A549 (cell line): ENCODE measurements around the gene GALNT18.

Experiments used
- CTCF ChIP-seq: fragments of >200 bp; sonication (Bioruptor Twin); formaldehyde crosslinking; IDR thresholded peaks from 3 replicates; pipeline ENCODE4 v1.5.1; 2016
- ZC3H11A ChIP-seq: fragments of 450-650 bp; IDR thresholded peaks from 2 replicates; pipeline ENCODE4 v1.6.1; 2014; ENCODE audit warnings: antibody characterized with exemption, mild to moderate bottlenecking
- TF ChIP-seq, protein P1 (sequence below): fragments of 200-600 bp; sonication (generic); IDR thresholded peaks from 2 replicates; pipeline ENCODE4 v1.6.1; 2016; ENCODE audit warnings: antibody characterized with exemption, mild to moderate bottlenecking, moderate library complexity

GRCh38 chr11:11622772-11623171 lies 967 bp upstream of the GALNT18 start:
- TF ChIP-seq ZC3H11A: no peak
- TF ChIP-seq, protein P1, sequence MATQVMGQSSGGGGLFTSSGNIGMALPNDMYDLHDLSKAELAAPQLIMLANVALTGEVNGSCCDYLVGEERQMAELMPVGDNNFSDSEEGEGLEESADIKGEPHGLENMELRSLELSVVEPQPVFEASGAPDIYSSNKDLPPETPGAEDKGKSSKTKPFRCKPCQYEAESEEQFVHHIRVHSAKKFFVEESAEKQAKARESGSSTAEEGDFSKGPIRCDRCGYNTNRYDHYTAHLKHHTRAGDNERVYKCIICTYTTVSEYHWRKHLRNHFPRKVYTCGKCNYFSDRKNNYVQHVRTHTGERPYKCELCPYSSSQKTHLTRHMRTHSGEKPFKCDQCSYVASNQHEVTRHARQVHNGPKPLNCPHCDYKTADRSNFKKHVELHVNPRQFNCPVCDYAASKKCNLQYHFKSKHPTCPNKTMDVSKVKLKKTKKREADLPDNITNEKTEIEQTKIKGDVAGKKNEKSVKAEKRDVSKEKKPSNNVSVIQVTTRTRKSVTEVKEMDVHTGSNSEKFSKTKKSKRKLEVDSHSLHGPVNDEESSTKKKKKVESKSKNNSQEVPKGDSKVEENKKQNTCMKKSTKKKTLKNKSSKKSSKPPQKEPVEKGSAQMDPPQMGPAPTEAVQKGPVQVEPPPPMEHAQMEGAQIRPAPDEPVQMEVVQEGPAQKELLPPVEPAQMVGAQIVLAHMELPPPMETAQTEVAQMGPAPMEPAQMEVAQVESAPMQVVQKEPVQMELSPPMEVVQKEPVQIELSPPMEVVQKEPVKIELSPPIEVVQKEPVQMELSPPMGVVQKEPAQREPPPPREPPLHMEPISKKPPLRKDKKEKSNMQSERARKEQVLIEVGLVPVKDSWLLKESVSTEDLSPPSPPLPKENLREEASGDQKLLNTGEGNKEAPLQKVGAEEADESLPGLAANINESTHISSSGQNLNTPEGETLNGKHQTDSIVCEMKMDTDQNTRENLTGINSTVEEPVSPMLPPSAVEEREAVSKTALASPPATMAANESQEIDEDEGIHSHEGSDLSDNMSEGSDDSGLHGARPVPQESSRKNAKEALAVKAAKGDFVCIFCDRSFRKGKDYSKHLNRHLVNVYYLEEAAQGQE: no peak
- TF ChIP-seq CTCF: no peak
